ENCODE measurements around the gene LRRC2. TPM values are rescaled to one million over a fixed set of nuclear protein-coding genes. Genes with fewer than 3 reads are reported as not detected.

Gene LRRC2
- total and polyA plus RNA-seq, 9 donors = 1.1 to 4.1 (median 2.7) TPM

DNA sequence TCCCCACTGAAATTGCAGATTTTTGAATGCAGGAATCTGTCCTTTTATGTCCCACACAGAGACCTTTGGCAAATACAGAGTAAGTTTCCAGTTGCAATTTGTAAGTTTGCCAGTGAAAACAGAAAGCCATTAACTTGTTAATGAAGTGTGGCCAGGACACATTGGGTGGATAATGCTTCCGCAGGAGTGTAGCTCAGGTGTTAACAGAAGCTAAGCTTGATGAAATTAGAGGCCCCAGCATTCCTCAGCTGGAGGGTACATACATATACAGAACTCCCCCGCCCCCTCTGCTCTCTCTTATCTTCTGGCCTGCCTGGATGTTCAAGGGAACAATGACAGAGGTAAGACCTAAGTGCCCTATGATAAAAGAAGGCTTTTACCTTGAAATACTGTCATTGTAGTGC lies 8.1 kb upstream of the LRRC2 start:
- H3K36me3 ChIP-seq (ENCODE audit: control insufficient read depth, insufficient read depth, low read length) = no peaks in the 10 kb centered on the region
- H3K4me3 ChIP-seq (ENCODE audit: low read length) = no peak overlapping the region
- peaks cover 30% of the 10 kb centered on the region for H3K27me3 ChIP-seq (ENCODE audit: control insufficient read depth, insufficient read depth, low read length)
- no peak for DNase-seq
- WGBS (ENCODE audit: insufficient coverage) = no CpG with 5 or more reads among the region's 2 CpGs
- H3K9me3 ChIP-seq (replicated peaks; ENCODE audit: control insufficient read depth, low read depth, low read length) = no peaks in the 10 kb centered on the region
- H3K4me1 ChIP-seq (ENCODE audit: control insufficient read depth, insufficient read depth, low read length) = peaks cover 7% of the 10 kb centered on the region
- no peak overlapping the region for H3K27ac ChIP-seq (ENCODE audit: low read length)

DNA sequence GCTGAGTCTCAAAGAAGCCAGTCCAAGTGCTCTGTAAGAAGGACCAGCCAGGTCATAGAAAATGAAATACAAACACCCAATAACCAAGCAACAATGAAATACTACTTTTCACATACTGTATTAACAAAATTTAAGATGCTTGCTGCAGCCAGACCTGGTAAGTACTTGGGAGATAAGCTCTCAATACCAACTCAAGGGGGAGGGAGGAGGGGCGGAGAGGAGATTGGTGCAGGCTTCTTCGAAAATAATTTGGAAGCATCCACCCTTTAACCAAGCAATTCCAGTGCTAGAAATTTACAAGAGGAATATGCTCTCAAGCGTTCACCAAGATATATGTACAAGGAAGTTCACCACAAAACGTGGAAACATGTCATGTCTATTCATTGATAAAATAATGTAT lies 7.6 kb upstream of the LRRC2 start:
- DNase-seq = no peak
- H3K9me3 ChIP-seq (replicated peaks; ENCODE audit: control insufficient read depth, low read depth, low read length) = no peaks in the 10 kb centered on the region
- peaks cover 27% of the 10 kb centered on the region for H3K27me3 ChIP-seq (ENCODE audit: control insufficient read depth, insufficient read depth, low read length)
- H3K36me3 ChIP-seq (ENCODE audit: control insufficient read depth, insufficient read depth, low read length) = no peaks in the 10 kb centered on the region
- no peak overlapping the region for H3K4me3 ChIP-seq (ENCODE audit: low read length)
- H3K4me1 ChIP-seq (ENCODE audit: control insufficient read depth, insufficient read depth, low read length) = peaks cover 7% of the 10 kb centered on the region
- no peak overlapping the region for H3K27ac ChIP-seq (ENCODE audit: low read length)
- WGBS (ENCODE audit: insufficient coverage) = no CpG with 5 or more reads among the region's 4 CpGs

DNA sequence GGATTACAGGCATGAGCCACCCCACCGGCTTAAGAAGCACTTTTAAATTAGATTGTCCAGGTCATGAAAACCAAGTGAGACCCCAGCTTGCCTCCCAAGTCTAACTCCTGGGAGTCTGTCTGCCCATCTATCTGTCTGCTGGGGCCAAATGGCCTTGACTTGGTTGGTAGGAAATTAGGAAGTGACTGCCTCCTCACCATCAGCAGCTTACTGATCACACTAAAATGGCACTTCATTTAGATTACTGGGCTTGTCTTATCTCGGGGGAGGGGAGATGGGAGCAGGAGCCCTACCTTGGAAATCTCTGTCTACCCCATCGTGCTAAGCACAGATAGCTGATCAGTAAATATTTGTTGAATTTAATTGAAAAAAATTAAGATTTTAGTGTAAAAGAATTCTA lies 5.6 kb upstream of the LRRC2 start:
- Histone ChIP-seq H3K4me1 (ENCODE audit: control insufficient read depth, insufficient read depth, low read length) (peaks cover 3% of the 10 kb centered on the region), H3K36me3 (ENCODE audit: control insufficient read depth, insufficient read depth, low read length) (no peaks in the 10 kb centered on the region), H3K27me3 (ENCODE audit: control insufficient read depth, insufficient read depth, low read length) (peaks cover 17% of the 10 kb centered on the region), H3K4me3 (ENCODE audit: low read length) (no peak overlapping the region), H3K9me3 (replicated peaks; ENCODE audit: control insufficient read depth, low read depth, low read length) (no peaks in the 10 kb centered on the region), H3K27ac (ENCODE audit: low read length) (no peak overlapping the region)
- no peak for DNase-seq
- WGBS (ENCODE audit: insufficient coverage) = 76% methylated on average over 3 of the region's 3 CpGs

DNA sequence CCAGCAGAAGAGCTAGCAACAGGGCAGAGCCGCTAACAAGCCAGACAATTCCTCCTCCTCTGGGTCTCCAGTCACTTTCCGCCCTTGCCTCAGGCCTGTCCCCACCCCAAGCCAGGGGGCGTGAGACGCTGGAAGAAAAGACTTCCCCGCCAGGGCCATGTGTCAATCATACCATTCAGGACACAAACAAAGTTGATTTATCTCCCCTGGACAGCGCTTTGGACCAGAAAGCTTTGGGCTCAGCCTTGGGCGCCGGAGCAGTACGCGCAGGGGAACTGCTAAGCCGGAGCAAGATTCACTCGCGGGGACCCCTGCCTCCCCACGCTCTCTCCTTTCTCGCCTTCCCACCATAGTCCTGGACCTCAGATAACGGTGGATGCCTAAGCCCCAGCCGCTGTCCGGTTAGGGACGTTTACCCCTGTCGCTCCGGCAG lies 479 bp downstream of the LRRC2 start:
- Histone ChIP-seq H3K36me3 (ENCODE audit: control insufficient read depth, insufficient read depth, low read length) (no peaks in the 10 kb centered on the region), H3K27me3 (ENCODE audit: control insufficient read depth, insufficient read depth, low read length) (peaks cover 17% of the 10 kb centered on the region), H3K4me3 (ENCODE audit: low read length) (peak overlapping the region; percentile 59), H3K4me1 (ENCODE audit: control insufficient read depth, insufficient read depth, low read length) (peaks cover 20% of the 10 kb centered on the region), H3K9me3 (replicated peaks; ENCODE audit: control insufficient read depth, low read depth, low read length) (peaks cover 4% of the 10 kb centered on the region), H3K27ac (ENCODE audit: low read length) (peak overlapping the region; percentile 72)
- 4% methylated on average over 20 of the region's 21 CpGs for WGBS (ENCODE audit: insufficient coverage)
- peak; percentile 56 for DNase-seq

DNA sequence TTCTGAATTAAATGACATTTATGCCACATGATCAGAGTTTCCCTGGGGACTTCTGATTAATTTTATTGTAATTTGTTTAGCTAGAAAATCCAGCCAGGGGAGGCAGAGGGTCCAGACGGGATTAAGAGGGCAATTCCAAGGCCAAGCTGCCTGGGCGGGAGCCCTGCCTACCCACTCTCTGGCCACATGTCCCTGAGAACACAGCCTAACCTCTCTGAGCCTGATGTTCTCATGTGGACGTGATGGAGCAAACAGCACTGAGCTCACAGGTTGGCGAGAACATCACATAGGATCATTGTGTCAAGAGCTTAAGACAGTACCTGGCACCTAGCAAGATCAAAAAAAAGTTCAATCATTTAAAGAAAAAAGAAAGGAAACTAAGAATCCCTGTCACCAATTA lies 1.0 kb downstream of the LRRC2 start:
- Histone ChIP-seq H3K4me1 (ENCODE audit: control insufficient read depth, insufficient read depth, low read length) (peaks cover 20% of the 10 kb centered on the region), H3K36me3 (ENCODE audit: control insufficient read depth, insufficient read depth, low read length) (no peaks in the 10 kb centered on the region), H3K4me3 (ENCODE audit: low read length) (peak overlapping the region; percentile 59), H3K27me3 (ENCODE audit: control insufficient read depth, insufficient read depth, low read length) (peaks cover 17% of the 10 kb centered on the region), H3K9me3 (replicated peaks; ENCODE audit: control insufficient read depth, low read depth, low read length) (peaks cover 4% of the 10 kb centered on the region), H3K27ac (ENCODE audit: low read length) (no peak overlapping the region)
- 74% methylated on average over 3 of the region's 4 CpGs for WGBS (ENCODE audit: insufficient coverage)
- no peak for DNase-seq

DNA sequence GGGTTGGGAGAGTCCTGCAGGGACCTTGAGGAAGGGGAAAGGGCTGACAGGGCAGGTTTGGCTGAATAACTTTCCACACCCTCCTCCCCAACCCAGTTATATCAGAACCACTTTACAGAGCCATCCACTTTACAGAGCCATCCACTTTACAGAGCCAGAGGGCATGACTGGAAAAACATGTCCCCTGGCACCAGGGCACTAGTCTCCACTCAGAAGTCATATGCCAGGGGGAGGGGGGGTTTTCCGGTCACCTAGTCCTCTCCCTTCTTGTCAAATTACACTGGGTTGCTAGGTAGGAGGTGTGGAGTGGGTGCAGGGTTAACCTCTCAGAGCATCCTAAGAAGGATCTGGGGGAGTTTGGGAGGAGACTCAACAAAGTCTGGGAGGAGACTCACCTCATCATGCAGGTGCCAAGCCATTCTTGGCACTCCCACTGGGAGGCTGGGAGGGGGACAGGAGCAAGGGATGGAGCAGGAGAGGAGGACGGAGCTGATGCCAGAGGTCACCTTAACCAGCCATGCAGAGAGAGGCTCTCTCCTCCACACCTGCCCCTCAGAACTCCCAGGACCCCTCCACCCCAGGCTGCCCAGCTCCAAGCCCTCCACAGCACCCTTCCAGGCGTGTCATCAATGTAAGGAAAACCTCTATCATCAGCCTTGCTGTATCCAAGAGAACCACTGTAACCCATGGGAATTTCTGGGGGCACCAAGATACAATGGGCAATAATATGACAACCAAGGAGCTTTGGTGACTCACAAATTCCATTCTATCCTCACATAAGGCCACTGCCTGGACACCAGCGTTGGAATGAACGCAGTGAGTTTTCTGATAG lies 1.7 kb downstream of the LRRC2 start:
- Histone ChIP-seq H3K4me3 (ENCODE audit: low read length) (no peak overlapping the region), H3K4me1 (ENCODE audit: control insufficient read depth, insufficient read depth, low read length) (peaks cover 20% of the 10 kb centered on the region), H3K27me3 (ENCODE audit: control insufficient read depth, insufficient read depth, low read length) (peaks cover 17% of the 10 kb centered on the region), H3K36me3 (ENCODE audit: control insufficient read depth, insufficient read depth, low read length) (no peaks in the 10 kb centered on the region), H3K9me3 (replicated peaks; ENCODE audit: control insufficient read depth, low read depth, low read length) (peaks cover 4% of the 10 kb centered on the region), H3K27ac (ENCODE audit: low read length) (no peak overlapping the region)
- whole genome bisulfite sequencing (ENCODE audit: insufficient coverage) = 100% methylated on average over 1 of the region's 5 CpGs
- DNase-seq = no peak

DNA sequence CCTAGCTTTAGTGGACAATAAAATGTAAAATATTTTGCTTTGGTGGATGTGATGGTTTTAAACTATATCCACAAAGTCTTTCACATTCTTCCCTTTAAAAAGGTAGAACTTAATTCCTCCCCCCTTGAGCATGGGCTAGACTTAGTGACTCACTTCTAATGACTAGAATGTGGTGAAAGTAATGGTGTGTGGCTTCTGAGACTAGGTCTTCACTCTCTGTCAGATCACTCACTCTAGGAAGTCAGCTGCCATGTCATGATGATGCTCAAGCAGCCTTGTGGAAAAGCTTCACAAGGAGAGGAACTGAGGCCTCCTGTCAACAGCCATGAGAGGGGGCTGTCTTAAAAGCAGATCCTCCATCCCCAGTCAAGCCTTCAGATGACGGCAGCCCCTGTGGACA lies 4.2 kb downstream of the LRRC2 start:
- Histone ChIP-seq H3K4me1 (ENCODE audit: control insufficient read depth, insufficient read depth, low read length) (peaks cover 26% of the 10 kb centered on the region), H3K9me3 (replicated peaks; ENCODE audit: control insufficient read depth, low read depth, low read length) (peaks cover 4% of the 10 kb centered on the region), H3K36me3 (ENCODE audit: control insufficient read depth, insufficient read depth, low read length) (no peaks in the 10 kb centered on the region), H3K27me3 (ENCODE audit: control insufficient read depth, insufficient read depth, low read length) (peaks cover 20% of the 10 kb centered on the region), H3K4me3 (ENCODE audit: low read length) (no peak overlapping the region), H3K27ac (ENCODE audit: low read length) (no peak overlapping the region)
- no peak for DNase-seq
- no CpG with 5 or more reads among the region's 1 CpG for WGBS (ENCODE audit: insufficient coverage)

DNA sequence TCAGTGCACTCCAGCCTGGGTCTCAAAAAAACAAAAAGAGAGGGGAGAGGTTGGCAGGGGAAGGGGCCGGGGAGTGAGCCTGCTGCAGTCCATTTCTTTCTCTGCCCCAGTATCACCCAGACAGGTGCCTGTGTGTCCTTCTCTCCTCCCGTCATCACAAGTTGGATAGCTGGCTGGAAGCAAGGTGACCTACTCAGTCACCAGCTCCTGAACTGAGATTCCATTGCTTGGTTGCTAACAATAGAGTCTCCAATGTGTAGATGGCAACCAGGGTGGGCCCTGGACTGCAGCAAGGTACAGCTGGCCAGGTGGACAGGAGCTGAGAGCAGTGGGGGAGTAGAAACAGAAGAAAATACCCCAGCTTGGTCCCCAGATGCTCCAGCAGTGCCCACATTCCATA lies 4.6 kb downstream of the LRRC2 start:
- 80% methylated on average over 1 of the region's 2 CpGs for WGBS (ENCODE audit: insufficient coverage)
- Histone ChIP-seq H3K4me3 (ENCODE audit: low read length) (no peak overlapping the region), H3K27ac (ENCODE audit: low read length) (no peak overlapping the region), H3K36me3 (ENCODE audit: control insufficient read depth, insufficient read depth, low read length) (no peaks in the 10 kb centered on the region), H3K9me3 (replicated peaks; ENCODE audit: control insufficient read depth, low read depth, low read length) (peaks cover 4% of the 10 kb centered on the region), H3K27me3 (ENCODE audit: control insufficient read depth, insufficient read depth, low read length) (peaks cover 20% of the 10 kb centered on the region), H3K4me1 (ENCODE audit: control insufficient read depth, insufficient read depth, low read length) (peaks cover 23% of the 10 kb centered on the region)
- no peak for DNase-seq

DNA sequence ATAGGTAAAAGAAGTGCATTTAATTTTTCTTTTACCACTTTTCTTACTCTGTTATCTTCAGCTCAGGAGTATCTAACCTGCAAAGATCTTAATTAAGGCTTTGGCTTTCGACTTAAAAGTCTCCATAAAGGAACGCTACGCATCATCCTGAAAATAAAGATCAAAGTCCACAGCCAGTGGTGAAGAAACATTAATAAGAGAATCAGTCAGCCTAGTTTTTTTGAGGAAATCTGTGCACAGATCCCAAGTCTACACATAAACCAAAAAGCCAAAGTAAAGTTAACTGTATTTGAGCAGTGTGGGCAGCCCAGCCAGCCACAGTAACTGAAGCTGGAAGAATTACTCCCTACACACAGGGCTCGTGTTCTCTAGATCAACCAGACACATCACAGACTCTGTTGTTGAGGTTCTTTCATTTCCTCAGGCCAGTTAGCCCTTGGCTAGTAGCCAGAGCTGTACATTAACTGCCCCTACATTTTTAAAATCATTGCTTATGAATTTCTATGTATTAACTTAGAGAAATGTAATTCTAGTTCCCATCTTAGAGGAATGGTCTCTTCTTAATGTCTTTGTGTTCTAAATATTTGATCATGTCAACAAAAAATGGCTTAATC lies 6.9 kb downstream of the LRRC2 start:
- WGBS (ENCODE audit: insufficient coverage) = 43% methylated on average over 1 of the region's 4 CpGs
- H3K4me3 ChIP-seq (ENCODE audit: low read length) = no peak overlapping the region
- DNase-seq = no peak
- peaks cover 8% of the 10 kb centered on the region for H3K4me1 ChIP-seq (ENCODE audit: control insufficient read depth, insufficient read depth, low read length)
- H3K9me3 ChIP-seq (replicated peaks; ENCODE audit: control insufficient read depth, low read depth, low read length) = peaks cover 4% of the 10 kb centered on the region
- H3K27ac ChIP-seq (ENCODE audit: low read length) = no peak overlapping the region
- no peaks in the 10 kb centered on the region for H3K36me3 ChIP-seq (ENCODE audit: control insufficient read depth, insufficient read depth, low read length)
- peaks cover 5% of the 10 kb centered on the region for H3K27me3 ChIP-seq (ENCODE audit: control insufficient read depth, insufficient read depth, low read length)

DNA sequence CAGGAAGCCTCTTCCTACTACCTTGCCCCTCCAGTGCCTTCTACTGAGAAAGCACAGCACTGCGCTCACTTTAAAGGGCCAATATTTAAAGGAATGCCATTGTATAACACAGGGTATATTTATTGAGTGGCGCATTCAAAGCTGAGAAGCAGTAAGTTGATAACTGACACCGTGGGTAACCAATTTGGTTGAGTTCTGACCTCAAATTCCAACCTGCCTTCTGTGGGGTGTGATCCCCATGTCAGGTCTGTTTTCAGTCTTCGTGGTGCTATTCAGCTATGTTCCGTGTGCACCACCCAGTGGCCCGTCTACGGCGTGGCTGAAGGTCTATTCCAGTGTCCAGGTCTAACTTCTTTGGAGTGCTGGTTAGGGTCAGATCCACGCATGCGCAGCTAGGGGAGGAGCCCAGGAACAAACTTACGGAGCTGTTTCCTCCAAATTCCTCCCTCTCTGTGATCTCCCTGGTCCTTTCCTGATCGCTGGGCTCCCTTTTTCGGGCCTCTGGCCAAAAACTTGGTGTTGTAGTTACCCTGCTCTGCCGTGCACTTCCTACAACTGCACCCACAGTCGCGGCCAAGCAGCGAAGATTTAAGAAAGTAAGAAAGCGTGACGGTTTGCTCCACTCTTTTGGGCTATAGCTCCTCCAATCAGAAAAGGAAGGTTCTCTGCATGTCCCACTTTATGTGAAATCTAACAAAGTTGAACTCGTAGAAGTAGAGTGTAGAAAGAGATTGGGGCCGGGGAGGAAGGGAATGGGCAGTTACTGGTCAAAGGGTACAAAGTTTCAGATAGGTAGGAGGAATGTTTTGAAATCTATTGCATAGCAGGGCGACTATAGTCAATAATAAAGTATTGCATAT lies 7.7 kb downstream of the LRRC2 start:
- DNase-seq = peak; percentile 92
- WGBS (ENCODE audit: insufficient coverage) = 39% methylated on average over 16 of the region's 22 CpGs

More for the DNA sequence above, 7.7 kb downstream of the LRRC2 start:
- no peaks in the 10 kb centered on the region for H3K36me3 ChIP-seq (ENCODE audit: control insufficient read depth, insufficient read depth, low read length)
- peaks cover 8% of the 10 kb centered on the region for H3K4me1 ChIP-seq (ENCODE audit: control insufficient read depth, insufficient read depth, low read length)
- H3K27ac ChIP-seq (ENCODE audit: low read length) = peak overlapping the region; percentile 16
- peaks cover 4% of the 10 kb centered on the region for H3K9me3 ChIP-seq (replicated peaks; ENCODE audit: control insufficient read depth, low read depth, low read length)
- peak overlapping the region; percentile 42 for H3K4me3 ChIP-seq (ENCODE audit: low read length)
- peaks cover 5% of the 10 kb centered on the region for H3K27me3 ChIP-seq (ENCODE audit: control insufficient read depth, insufficient read depth, low read length)
